ENCODE measurements around the gene GRHL1.

GRHL1 gene

GRCh38 chr2:9970200-9971044 lies 18.9 kb downstream of the GRHL1 start:
- Histone ChIP-seq H3K36me3 (ENCODE audit: control insufficient read depth in 1 of 2, insufficient read depth in 2 of 2, low read length in 2 of 2) (peaks cover 7 to 21% of the 10 kb centered on the region in 2 experiments), H3K9me3 (ENCODE audit: insufficient read depth, low read depth, low read length) (no peaks in the 10 kb centered on the region), H2AK5ac (ENCODE audit: low read length) (no peak overlapping the region), H3K9ac (ENCODE audit: low read length) (no peak overlapping the region), H3K27me3 (ENCODE audit: insufficient read depth, low read length) (no peaks in the 10 kb centered on the region), H3K4me3 (ENCODE audit: low read depth, low read length) (no peak overlapping the region), H2BK120ac (ENCODE audit: insufficient read depth, low read length, poor library complexity) (peak overlapping the region; percentile 31), H3K79me2 (ENCODE audit: control insufficient read depth, insufficient read depth, low read length, poor library complexity) (peaks cover 2% of the 10 kb centered on the region), H2AFZ (ENCODE audit: insufficient read depth, low read length, poor library complexity) (no peak overlapping the region), H3K4me2 (ENCODE audit: low read length) (peak overlapping the region; percentile 16), H2BK5ac (ENCODE audit: low read depth, low read length, poor library complexity) (peak overlapping the region; percentile 21), H3K23ac (ENCODE audit: low read length) (no peak overlapping the region), H3K4ac (ENCODE audit: low read depth, low read length) (no peak overlapping the region), H3K27ac (ENCODE audit: low read depth, low read length) (peak overlapping the region; percentile 61), H3K79me1 (ENCODE audit: low read length) (peaks cover 4% of the 10 kb centered on the region), H4K91ac (ENCODE audit: low read depth, low read length) (no peak overlapping the region), H3K14ac (ENCODE audit: low read length) (no peak overlapping the region), H4K8ac (ENCODE audit: low read depth, low read length) (no peak overlapping the region), H2BK12ac (ENCODE audit: low read length) (no peak overlapping the region), H3K18ac (ENCODE audit: low read length) (no peak overlapping the region), H3K4me1 (ENCODE audit: control insufficient read depth in 1 of 2, insufficient read depth in 2 of 2, low read length in 2 of 2) (peaks cover 10 to 15% of the 10 kb centered on the region in 2 experiments), H4K12ac (ENCODE audit: low read depth, low read length) (no peak overlapping the region)
- peak in 1 of 2 donors; percentile 49 for DNase-seq
- WGBS (ENCODE audit: extremely low coverage, insufficient coverage, insufficient read length), result no CpG with 5 or more reads among the region's 12 CpGs

GRCh38 chr2:9971105-9971818 lies 19.8 kb downstream of the GRHL1 start:
- Histone ChIP-seq H3K79me2 (ENCODE audit: control insufficient read depth, insufficient read depth, low read length, poor library complexity) (peaks cover 2% of the 10 kb centered on the region), H3K23ac (ENCODE audit: low read length) (no peak overlapping the region), H3K4me3 (ENCODE audit: low read depth, low read length) (no peak overlapping the region), H2AK5ac (ENCODE audit: low read length) (no peak overlapping the region), H4K91ac (ENCODE audit: low read depth, low read length) (no peak overlapping the region), H2BK12ac (ENCODE audit: low read length) (no peak overlapping the region), H2BK120ac (ENCODE audit: insufficient read depth, low read length, poor library complexity) (no peak overlapping the region), H2BK5ac (ENCODE audit: low read depth, low read length, poor library complexity) (no peak overlapping the region), H3K4me2 (ENCODE audit: low read length) (no peak overlapping the region), H3K4ac (ENCODE audit: low read depth, low read length) (no peak overlapping the region), H3K27me3 (ENCODE audit: insufficient read depth, low read length) (no peaks in the 10 kb centered on the region), H3K18ac (ENCODE audit: low read length) (no peak overlapping the region), H2AFZ (ENCODE audit: insufficient read depth, low read length, poor library complexity) (no peak overlapping the region), H4K12ac (ENCODE audit: low read depth, low read length) (no peak overlapping the region), H3K9ac (ENCODE audit: low read length) (no peak overlapping the region), H4K8ac (ENCODE audit: low read depth, low read length) (no peak overlapping the region), H3K14ac (ENCODE audit: low read length) (no peak overlapping the region), H3K79me1 (ENCODE audit: low read length) (peaks cover 4% of the 10 kb centered on the region), H3K36me3 (ENCODE audit: control insufficient read depth in 1 of 2, insufficient read depth in 2 of 2, low read length in 2 of 2) (peaks cover 7 to 21% of the 10 kb centered on the region in 2 experiments), H3K4me1 (ENCODE audit: control insufficient read depth in 1 of 2, insufficient read depth in 2 of 2, low read length in 2 of 2) (peaks cover 10 to 15% of the 10 kb centered on the region in 2 experiments), H3K27ac (ENCODE audit: low read depth, low read length) (no peak overlapping the region), H3K9me3 (ENCODE audit: insufficient read depth, low read depth, low read length) (no peaks in the 10 kb centered on the region)
- peak; percentile 67 to 87 for DNase-seq
- WGBS (ENCODE audit: extremely low coverage, insufficient coverage, insufficient read length), result no CpG with 5 or more reads among the region's 9 CpGs

- peaks cover 2% of the 10 kb centered on the region for H3K79me2 ChIP-seq (ENCODE audit: control insufficient read depth, insufficient read depth, low read length, poor library complexity)
- H2BK120ac ChIP-seq (ENCODE audit: insufficient read depth, low read length, poor library complexity), result no peak overlapping the region
- no peak overlapping the region for H3K4ac ChIP-seq (ENCODE audit: low read depth, low read length)
- no peak overlapping the region for H3K23ac ChIP-seq (ENCODE audit: low read length)
- H3K4me1 ChIP-seq (ENCODE audit: control insufficient read depth in 1 of 2, insufficient read depth in 2 of 2, low read length in 2 of 2), result peaks cover 10 to 15% of the 10 kb centered on the region in 2 experiments
- no peaks in the 10 kb centered on the region for H3K9me3 ChIP-seq (ENCODE audit: insufficient read depth, low read depth, low read length)
- DNase-seq, result peak in 1 of 2 donors; percentile 42
- H3K18ac ChIP-seq (ENCODE audit: low read length), result no peak overlapping the region
- no peak overlapping the region for H2AK5ac ChIP-seq (ENCODE audit: low read length)
- H4K8ac ChIP-seq (ENCODE audit: low read depth, low read length), result no peak overlapping the region
- no peak overlapping the region for H2AFZ ChIP-seq (ENCODE audit: insufficient read depth, low read length, poor library complexity)
- no peak overlapping the region for H3K14ac ChIP-seq (ENCODE audit: low read length)
- H3K27me3 ChIP-seq (ENCODE audit: insufficient read depth, low read length), result no peaks in the 10 kb centered on the region
- H4K91ac ChIP-seq (ENCODE audit: low read depth, low read length), result no peak overlapping the region
- peaks cover 7 to 22% of the 10 kb centered on the region in 2 experiments for H3K36me3 ChIP-seq (ENCODE audit: control insufficient read depth in 1 of 2, insufficient read depth in 2 of 2, low read length in 2 of 2)
- no peak overlapping the region for H3K9ac ChIP-seq (ENCODE audit: low read length)
- no peak overlapping the region for H2BK5ac ChIP-seq (ENCODE audit: low read depth, low read length, poor library complexity)
- no peak overlapping the region for H3K27ac ChIP-seq (ENCODE audit: low read depth, low read length)
- WGBS (ENCODE audit: extremely low coverage, insufficient coverage, insufficient read length), result no CpG with 5 or more reads among the region's 6 CpGs
- peaks cover 4% of the 10 kb centered on the region for H3K79me1 ChIP-seq (ENCODE audit: low read length)
- H2BK12ac ChIP-seq (ENCODE audit: low read length), result no peak overlapping the region
- no peak overlapping the region for H3K4me2 ChIP-seq (ENCODE audit: low read length)
- no peak overlapping the region for H3K4me3 ChIP-seq (ENCODE audit: low read depth, low read length)
- no peak overlapping the region for H4K12ac ChIP-seq (ENCODE audit: low read depth, low read length)
Measured at GRCh38 chr2:9971890-9972289, 20.4 kb downstream of the GRHL1 start.

- no CpG with 5 or more reads among the region's 13 CpGs for WGBS (ENCODE audit: extremely low coverage, insufficient coverage, insufficient read length)
- Histone ChIP-seq H4K91ac (ENCODE audit: low read depth, low read length) (peak overlapping the region; percentile 64), H2AFZ (ENCODE audit: insufficient read depth, low read length, poor library complexity) (no peak overlapping the region), H3K4ac (ENCODE audit: low read depth, low read length) (no peak overlapping the region), H3K79me1 (ENCODE audit: low read length) (peaks cover 4% of the 10 kb centered on the region), H3K9ac (ENCODE audit: low read length) (no peak overlapping the region), H3K14ac (ENCODE audit: low read length) (no peak overlapping the region), H4K12ac (ENCODE audit: low read depth, low read length) (no peak overlapping the region), H3K23ac (ENCODE audit: low read length) (no peak overlapping the region), H2BK120ac (ENCODE audit: insufficient read depth, low read length, poor library complexity) (no peak overlapping the region), H3K4me2 (ENCODE audit: low read length) (no peak overlapping the region), H4K8ac (ENCODE audit: low read depth, low read length) (peak overlapping the region; percentile 30), H2BK5ac (ENCODE audit: low read depth, low read length, poor library complexity) (no peak overlapping the region), H3K79me2 (ENCODE audit: control insufficient read depth, insufficient read depth, low read length, poor library complexity) (peaks cover 2% of the 10 kb centered on the region), H3K36me3 (ENCODE audit: control insufficient read depth in 1 of 2, insufficient read depth in 2 of 2, low read length in 2 of 2) (peaks cover 10 to 23% of the 10 kb centered on the region in 2 experiments), H2BK12ac (ENCODE audit: low read length) (no peak overlapping the region), H3K4me3 (ENCODE audit: low read depth, low read length) (no peak overlapping the region), H3K27ac (ENCODE audit: low read depth, low read length) (peak overlapping the region; percentile 19), H3K9me3 (ENCODE audit: insufficient read depth, low read depth, low read length) (no peaks in the 10 kb centered on the region), H3K27me3 (ENCODE audit: insufficient read depth, low read length) (no peaks in the 10 kb centered on the region), H3K18ac (ENCODE audit: low read length) (no peak overlapping the region), H2AK5ac (ENCODE audit: low read length) (no peak overlapping the region), H3K4me1 (ENCODE audit: control insufficient read depth in 1 of 2, insufficient read depth in 2 of 2, low read length in 2 of 2) (peaks cover 10 to 15% of the 10 kb centered on the region in 2 experiments)
- DNase-seq, result peak; percentile 92
Measured at GRCh38 chr2:9972621-9973479, 21.4 kb downstream of the GRHL1 start.

Data from trophoblast cell (in vitro differentiated cells and primary cell).